Anterior cingulate cortex (tissue), 58 donors: ENCODE results near the gene PLPPR2.
"Not testable (repeated sequence)": the region's sequence is repeated elsewhere in the genome, so short reads cannot be mapped to it uniquely, and the experiment has no call there.

Experiments used
- DNase-seq, 58 donors: peaks; one replicate each; lab custom pipeline; 2025; lab: John Stamatoyannopoulos, UW

PLPPR2 gene, protein sequence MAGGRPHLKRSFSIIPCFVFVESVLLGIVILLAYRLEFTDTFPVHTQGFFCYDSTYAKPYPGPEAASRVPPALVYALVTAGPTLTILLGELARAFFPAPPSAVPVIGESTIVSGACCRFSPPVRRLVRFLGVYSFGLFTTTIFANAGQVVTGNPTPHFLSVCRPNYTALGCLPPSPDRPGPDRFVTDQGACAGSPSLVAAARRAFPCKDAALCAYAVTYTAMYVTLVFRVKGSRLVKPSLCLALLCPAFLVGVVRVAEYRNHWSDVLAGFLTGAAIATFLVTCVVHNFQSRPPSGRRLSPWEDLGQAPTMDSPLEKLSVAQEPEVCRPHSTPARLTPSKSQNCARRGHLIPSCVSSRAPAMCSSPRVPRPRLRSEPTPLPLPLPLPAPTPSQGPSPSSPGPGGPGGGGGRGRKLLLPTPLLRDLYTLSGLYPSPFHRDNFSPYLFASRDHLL

DNA sequence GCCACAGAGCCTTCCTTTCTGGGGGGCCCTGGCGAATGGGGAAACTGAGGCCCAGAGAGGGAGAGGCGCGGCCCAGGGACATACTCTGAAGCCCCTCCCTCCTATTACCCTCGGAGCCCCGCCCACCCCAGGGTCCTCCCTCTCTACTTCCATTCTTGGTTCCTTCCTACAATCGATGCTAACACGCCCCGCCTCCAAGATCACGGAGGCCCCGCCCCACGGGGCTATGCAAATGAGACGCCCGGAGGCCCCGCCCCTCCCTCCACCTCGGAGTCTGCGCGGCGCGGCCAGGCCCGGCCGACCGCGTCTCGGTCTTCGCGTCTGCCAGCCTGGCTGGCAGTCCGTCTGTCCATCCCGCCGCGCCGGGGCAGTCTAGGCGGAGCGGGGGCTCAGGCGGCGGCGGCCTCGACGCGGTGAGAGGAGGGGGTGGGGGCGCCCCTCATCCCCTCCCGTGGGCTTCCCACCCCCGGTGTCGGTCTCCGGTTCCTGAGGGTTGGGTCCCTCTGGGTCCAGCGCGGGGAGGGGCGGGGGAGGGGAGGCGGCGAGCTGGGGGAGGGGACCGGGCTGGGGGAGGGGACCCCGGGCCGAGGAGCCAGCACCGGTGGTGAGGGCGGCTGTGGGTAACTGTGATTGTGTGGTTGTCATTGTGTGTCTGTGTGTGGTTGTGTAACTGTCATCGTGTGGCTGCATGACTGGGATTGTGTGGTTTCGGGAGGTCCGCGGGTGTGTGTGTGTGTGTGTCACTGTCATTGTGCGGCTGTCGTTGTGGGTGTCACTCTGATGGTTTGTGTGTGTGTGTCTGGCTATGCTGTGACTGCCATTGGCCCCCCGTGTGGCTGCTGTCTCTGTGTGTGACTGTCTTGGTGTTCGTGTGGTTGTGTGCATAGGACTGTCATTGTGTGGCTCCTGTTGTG is at the start of gene PLPPR2:
TSS of gene PLPPR2 (plus strand) at position 273 of the 914 bp plus-strand sequence. CDS start 2,242 bp downstream, outside the sequence.
- peak; percentile 18 to 95 (median 84) for DNase-seq

DNA sequence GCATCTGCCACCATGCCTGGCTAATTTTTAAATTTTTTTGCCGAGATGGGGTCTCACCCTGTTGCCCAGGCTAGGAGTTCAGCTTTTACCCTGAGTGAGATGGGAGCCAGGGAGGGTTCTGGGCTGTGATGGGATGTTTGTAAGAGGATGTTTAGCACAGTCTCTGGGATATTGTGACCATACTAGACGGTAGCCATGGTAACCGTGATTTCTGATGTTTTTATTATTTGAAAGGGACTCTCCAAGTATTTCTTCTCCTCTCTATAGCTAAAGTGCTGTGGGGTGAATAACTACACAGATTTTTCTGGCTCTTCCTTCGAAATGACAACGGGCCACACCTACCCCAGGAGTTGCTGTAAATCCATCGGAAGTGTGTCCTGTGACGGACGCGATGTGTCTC is 48.9 kb upstream of the PLPPR2 start:
- no peak for DNase-seq

DNA sequence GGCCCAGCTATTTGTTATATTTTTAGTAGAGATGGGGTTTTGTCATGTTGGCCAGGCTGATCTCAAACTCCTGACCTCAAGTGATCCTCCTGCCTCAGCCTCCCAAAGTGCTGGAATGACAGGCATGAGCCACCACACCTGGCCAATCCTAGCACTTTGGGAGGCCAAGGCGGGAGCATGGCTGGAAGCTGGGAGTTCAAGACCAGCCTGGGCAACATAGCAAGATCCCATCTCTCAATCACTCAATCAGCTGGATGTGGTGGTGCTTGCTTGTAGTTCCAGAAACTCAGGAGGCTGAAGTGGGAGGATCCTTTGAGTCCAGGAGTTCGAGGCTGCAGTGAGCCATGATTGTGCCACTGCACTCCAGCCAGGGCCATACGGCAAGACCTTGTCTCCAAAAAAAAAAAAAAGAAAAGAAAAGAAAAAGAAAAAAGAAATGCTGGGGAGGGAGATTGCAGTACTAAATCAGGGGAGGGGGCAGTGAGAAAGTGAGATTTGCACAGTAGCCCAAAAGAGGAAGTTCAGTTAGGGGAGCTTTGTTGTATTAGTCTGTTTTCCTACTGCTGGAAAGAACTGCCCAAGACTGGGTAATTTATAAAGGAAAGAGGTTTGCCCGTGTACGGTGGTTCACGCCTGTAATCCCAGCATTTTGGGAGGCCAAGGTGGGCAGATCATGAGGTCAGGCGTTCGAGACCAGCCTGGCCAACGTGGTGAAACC is 34.8 kb upstream of the PLPPR2 start:
- not testable (repeated sequence) for DNase-seq

DNA sequence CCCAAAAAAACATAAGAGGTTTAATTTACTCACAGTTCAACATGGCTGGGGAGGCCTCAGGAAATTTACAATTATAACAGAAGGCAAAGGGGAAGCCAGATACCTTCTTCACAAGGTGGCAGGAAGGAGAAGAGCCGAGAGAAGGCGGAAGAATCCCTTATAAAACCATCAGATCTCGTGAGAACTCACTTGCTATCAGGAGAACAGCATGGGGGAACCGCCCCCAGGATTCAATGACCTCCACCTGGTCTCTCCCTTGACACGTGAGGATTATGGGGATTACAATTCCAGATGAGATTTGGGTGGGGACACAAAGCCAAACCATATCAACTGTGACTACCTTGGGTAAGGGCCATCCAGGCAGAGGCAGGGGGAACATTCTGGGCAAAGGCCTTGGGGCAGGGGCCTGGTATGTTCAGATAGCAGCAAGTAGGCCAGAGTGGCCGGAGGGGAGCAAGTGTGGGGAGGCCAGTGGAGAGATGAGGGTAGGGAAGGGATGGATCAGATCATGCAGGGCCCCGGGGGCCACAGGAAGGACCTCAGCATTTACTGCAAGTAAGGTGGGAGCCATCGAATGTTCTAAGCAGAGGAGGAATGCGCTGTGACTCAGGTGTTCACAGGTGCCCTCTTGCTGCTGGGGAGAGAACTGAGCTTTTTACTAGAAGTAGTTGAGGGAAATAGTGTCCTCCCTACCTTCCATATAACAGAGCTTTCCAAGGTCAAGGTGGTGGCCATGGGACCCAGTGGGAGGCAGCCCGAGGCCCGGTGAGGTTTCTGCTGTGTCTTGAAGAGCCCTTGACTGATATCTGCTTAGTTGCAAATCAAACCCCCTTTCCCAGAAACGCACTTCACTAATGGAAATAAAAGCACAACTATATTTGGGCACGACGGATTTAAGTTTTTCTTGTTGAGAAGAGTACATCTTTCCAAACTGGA is 33.8 kb upstream of the PLPPR2 start:
- DNase-seq, result no peak

DNA sequence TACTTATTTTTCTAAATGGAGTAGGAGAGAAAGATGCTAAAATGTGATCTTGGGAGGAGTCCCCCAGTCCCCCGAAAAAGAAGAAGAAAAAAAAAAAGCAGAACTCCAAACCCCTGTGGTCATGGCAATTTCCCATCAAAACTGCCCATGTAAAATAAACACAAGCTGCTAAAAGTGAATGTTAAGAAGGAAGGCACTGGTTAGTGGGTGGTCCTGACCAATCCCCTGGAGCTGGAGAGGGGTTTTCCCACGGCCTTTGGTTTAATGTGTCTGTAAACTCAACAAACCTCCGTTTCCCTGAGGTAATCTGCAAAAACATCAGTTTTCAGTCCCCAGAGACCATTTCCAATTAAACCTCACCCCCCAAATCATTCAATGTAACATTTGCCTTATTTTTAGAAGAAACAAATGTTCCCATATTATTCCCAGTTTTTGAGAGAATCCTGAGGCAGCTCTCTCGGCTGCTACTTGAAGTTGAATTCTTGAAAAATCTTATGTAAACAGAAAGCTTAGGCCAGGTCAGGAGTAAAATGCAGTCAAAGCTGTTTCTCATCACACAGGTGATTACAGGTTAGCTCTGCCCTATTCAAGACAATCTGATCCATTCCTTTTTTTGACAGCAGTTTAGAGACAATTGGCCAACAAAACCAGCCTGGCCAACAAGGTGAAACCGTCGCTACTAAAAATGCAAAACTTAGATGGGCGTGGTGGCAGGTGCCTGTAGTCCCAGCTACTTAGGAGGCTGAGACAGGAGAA is 32.8 kb upstream of the PLPPR2 start:
- no peak for DNase-seq

DNA sequence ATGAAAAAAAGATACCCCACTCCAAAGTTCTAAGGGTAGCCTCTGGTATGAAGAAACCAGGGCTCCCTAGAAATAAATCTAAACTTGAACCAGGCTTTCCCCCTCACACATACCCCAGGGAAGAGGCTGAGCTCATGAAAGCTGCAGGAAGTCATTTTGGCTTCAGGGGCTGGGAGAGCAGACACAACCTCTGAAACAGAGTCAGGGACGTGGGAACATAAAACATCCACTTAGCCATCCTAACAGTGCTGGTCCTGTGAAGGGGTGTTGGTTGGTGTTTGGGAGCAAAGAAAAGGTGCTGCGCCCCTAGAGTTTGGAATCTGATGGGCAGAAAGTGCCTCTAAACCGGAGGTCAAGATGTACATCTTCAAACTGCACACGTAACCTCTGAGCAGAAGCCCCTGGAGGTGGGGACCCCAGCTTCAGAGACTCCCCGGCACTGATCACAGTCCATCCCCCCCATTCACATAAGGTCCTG is 31.6 kb upstream of the PLPPR2 start:
- DNase-seq, result no peak

DNA sequence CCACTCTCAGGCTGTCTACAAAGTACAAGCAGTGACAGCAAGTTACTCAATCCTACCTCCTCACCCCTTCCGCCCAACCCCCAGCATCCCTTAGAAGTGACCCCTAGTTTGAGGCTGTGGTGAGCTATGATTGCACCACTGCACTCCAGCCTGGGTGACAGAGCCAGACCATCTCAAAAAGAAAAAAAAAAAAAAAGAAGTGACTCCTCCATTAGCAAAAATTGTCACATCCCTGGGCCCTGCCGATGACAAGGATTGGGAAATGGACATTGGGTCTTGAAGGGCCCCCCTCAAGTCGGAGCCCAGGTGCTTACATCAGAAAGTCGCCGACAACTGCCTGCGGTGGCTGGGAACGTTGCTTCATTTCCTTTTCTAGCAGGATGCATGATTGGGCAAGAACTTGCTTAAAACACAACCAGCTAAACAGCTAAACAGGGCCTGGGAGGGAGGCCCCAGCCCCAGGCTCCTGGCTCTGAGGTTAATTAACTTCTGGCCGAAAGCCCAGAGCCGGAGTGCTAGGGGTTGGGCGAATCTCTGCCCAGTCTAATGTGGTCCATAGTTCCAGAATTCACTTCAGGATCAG is 31.1 kb upstream of the PLPPR2 start:
- DNase-seq, result peak in 53 of 58 donors; percentile 6 to 82 (median 46)

DNA sequence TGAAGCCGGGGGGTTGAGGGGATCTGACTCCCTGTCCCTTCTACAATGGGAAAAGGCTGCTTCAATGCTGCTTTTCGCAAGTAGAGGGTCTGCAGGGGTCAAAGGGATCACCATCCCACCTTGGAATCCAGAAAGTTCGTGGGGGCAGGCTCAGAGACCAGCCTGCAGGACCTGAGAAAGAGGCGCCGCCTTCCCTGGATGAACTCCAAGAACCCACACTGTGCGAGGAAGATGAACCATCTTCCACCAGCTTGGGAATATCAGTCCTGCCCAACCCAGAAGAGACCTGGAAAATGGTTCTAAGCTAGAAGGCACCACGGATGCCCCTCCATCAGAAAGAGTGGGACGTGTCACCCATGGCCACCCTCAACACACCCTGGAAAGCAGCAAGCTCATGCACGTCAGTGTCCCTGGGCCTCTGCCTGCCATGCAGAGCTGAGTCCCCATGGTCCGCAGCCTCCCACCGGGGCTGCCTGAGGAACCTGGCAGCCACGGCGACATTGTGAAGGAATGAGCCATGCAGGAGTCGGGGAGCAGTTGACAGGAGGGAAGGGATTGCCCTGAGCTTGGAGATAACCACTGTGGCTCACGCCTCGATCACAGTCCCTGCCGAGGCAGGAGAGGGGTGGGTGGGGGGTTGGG is 30.4 kb upstream of the PLPPR2 start:
- no peak for DNase-seq

DNA sequence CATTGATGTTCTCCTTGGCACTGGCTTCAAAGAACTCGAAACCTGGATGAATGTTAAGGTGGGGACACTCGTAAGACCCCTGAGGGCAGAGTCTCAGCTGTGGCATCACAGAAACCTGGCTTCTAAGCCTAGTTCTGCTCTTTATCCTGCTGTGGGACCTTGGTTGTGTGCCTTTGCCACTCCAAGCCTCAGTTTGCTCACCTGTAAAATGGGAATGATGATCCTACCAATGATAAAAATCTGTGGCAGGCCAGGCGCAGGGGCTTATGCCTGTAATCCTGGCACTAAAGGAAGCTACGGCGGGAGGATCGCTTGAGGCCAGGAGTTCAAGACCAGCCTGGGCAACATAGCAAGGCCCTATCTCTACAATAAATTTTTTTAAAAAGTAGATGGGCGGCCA is 29.7 kb upstream of the PLPPR2 start:
- no peak for DNase-seq

DNA sequence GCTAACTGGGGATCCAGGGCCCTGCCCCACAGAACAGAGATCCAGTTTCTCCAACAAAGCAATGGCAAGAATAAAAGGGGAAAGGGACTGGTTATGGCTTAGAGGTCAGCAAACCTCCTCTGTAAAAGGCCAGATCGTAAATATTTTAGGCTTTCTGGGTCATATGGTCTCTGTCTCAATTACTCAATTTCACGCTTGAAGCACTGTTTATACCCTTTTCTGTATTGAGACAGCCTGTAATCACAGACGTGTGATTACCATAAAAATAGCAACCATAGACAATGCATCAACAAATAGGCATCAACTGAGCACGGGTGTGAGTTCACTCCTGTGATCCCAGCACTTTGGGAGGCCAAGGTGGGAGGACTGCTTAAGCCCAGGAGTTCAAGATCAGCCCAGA is 25.1 kb upstream of the PLPPR2 start:
- DNase-seq, result no peak

DNA sequence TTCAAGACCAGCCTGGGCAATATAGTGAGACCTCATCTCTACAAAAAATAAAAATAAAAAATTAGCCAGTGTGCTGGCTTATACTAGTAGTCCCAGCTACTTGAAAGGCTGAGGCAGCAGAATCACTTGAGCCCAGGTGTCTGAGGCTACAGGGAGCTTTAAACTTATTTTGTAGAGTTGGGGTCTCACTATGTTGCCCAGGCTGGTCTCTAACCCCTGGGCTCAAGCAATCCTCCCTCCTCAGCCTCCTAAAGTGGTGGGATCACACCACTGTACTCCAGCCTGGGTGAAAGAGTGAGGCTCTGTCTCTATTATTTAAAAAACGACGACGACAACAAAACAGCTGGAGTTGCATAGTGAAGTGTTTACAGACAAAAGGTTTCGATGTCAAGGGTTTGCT is 23.7 kb upstream of the PLPPR2 start:
- no peak for DNase-seq

DNA sequence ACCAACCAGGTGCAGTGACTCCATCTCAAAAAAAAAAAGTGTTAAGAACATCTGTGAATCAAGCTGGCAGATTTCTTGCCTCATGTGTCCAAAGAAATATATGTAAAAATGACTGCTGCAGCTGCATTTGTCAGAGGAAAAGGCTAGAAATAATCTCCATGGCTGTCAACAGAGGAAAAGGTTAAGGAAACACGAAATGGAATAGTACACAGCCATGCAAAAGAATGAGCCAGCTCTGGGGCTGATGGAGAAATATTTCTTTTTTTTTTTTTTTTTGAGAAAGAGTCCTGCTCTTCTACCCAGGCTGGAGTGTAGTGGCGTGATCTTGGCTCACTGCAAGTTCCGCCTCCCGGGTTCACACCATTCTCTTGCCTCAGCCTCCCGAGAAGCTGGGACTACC is 22.4 kb upstream of the PLPPR2 start:
- DNase-seq, result no peak

DNA sequence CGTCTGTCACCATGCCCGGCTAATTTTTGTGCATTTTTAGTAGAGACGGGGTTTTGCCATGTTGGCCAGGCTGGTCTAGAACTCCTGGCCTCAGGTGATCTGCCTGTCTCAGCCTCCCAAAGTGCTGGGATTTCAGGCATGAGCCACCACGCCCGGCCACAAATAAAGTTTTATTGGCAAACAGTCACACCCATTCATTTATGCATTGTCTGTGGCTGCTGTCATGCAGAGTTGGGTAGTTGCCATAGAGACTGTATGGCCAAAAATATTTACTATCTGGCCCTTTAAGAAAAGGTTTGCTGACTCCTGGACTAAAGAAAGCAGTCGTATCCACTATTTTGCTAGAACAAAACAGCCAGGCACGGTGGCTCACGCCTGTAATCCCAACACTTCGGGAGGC is 21.4 kb upstream of the PLPPR2 start:
- DNase-seq, result not testable (repeated sequence)

DNA sequence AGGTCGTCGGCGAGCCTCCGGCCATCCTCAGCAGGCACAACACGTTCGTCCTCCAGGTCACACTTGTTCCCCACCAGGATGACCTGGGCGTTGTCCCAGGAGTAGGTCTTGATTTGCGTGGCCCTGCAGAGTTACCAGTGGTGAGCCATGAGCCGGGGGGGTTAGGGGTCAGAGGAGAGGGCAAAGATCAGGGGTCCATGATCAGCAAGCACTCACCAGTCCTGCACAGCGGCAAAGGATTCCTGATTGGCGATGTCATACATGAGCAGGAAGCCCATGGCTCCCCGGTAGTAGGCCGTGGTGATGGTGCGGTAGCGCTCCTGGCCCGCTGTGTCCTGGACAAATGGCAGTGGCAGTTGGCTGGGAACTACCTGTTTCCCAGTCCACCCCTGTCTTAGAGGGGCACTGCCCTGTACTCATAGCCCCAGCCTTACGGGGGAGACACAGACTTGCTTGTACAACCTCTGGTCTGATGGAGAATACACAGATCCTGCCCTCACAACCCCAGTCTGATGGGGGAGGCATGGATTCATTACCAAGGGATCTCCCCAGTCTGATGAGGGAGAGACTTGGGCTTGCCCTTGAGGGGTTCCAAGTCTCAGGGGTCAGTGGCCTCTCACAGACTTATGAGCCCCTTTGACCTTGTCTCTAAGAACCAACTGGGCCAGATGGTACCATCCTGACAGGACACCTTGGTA is 19.6 kb upstream of the PLPPR2 start:
- DNase-seq, result no peak

DNA sequence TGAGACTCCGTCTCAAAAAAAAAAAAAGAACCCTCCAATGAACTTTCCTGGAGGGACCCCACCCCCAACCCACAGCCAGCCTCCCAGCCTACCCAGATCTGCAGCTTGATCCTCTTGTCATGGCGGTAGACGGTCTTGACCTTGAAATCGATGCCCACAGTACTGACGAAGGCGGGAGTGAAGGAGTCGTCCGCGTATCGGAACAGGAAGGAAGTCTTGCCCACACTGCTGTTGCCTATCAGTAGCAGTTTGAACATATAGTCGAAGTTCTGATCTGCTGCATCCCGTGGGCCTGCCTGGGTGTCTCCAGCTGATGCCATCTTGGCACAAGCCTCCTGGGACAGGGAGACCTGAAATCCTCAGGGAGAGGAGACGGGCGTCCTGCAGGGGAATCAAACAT is 18.2 kb upstream of the PLPPR2 start:
- DNase-seq, result no peak

DNA sequence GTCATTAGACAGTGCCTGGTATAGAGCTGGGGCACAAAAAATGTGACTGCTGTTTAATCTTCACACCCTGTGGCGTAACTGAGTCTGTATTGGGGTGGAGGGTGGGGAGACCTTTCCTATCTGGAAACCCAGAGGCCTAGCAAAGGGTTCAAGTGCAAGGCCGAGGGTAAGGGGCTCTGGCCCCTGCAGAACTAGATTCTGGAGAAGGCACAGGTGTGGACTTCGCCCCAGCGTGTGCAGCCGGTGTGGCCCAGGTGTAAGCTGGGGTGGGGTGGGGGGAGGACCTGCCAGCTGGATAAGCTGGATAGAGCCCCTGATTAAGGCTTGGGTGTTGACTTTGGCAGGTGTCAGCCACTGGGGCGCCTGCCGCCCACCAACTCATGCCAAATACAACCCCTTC is 17.1 kb upstream of the PLPPR2 start:
- no peak for DNase-seq

DNA sequence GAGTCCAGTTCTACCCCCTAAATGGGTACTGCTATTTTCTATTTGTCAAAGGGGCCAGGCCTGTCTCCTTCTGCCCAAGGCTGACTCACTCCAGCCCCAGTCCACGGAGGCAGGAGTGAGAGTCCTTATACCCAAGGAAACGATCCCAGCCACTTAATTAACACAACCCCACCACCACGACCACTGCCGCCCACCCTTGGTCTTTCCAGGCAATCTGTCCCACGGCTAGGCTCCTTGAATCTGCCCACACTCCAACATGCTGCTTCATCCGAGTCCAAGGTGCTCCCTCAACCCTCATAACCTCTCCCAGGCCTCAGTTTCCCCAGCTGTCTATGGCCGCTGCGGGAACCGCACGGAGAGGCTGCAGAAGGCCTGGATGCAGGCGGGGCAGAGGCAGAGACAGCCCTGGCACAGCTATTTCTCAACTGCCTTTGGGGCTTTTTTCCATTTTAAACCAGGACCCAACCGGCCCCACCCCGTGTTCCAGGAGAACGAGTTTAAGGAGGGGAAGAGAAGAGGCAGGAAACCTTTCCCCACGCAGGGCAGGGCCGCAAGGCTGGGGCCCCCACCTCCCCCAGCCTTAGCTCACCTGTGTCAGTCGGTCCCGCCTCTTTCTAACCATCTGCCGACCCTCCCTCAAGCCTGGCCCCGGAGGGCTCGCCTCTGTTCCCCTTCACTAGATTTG is 16.5 kb upstream of the PLPPR2 start:
- DNase-seq, result peak in 3 of 58 donors; percentile 23 to 40 (median 37)
